PC-3 (cell line): ENCODE results near the gene GPC3. TPM values are rescaled to one million over a fixed set of nuclear protein-coding genes. Genes with fewer than 3 reads are reported as not detected.
"Not testable (repeated sequence)": the region's sequence is repeated elsewhere in the genome, so short reads cannot be mapped to it uniquely, and the experiment has no call there.

Experiments
- ATAC-seq: fragments of 200-7000 bp; cut with Tn5 transposase; 2 replicates; pipeline ENCODE4 v1.9.1; 2020; ENCODE audit warnings: mild to moderate bottlenecking, moderate library complexity
- BruUV-seq: library from RNA; stranded (reverse); fragments of 400-500 nt; replicated peaks from 2 replicates; lab custom pipeline; 2021; lab: Mats Ljungman, UMichigan
- CTCF ChIA-PET: fragments of 300-600 bp; sonication (Branson Sonifier 250); formaldehyde crosslinking; loops from one replicate; lab custom pipeline; 2022; ENCODE audit warnings: antibody characterized with exemption; lab: Charles Lee
- POLR2A ChIA-PET: fragments of 300-600 bp; sonication (Branson Sonifier 250); formaldehyde crosslinking; loops from one replicate; lab custom pipeline; 2022; ENCODE audit warnings: antibody characterized with exemption; ENCODE audit not compliant: unreplicated experiment; lab: Charles Lee
- DNase-seq: peaks from one replicate; pipeline ENCODE4 v3.0.0-alpha.2; 2015
- H2AFZ ChIP-seq: fragments of 300-600 bp; sonication (generic); 2 replicates; pipeline ENCODE4 v1.6.0; 2016; ENCODE audit warnings: antibody characterized with exemption, low read length
- H3F3A ChIP-seq: fragments of 300-600 bp; sonication (generic); one replicate; pipeline ENCODE4 v1.6.0; 2017; ENCODE audit warnings: antibody characterized with exemption, low read length, control low read depth, mild to moderate bottlenecking; ENCODE audit not compliant: unreplicated experiment
- H3K27ac ChIP-seq: fragments of 300-600 bp; sonication (generic); 2 replicates; pipeline ENCODE4 v1.5.1; 2016; ENCODE audit warnings: mild to moderate bottlenecking, low read length
- H3K27me3 ChIP-seq: fragments of 300-600 bp; sonication (generic); 2 replicates; pipeline ENCODE4 v1.6.1; 2016; ENCODE audit warnings: low read length, mixed read lengths
- H3K36me3 ChIP-seq: fragments of 300-600 bp; sonication (generic); 2 replicates; pipeline ENCODE4 v1.6.1; 2016; ENCODE audit warnings: low read depth, mixed run types, low read length, mixed read lengths
- H3K4me1 ChIP-seq: fragments of 300-600 bp; sonication (generic); 2 replicates; pipeline ENCODE4 v1.5.1; 2016; ENCODE audit warnings: low read length; ENCODE audit not compliant: insufficient read depth
- H3K4me2 ChIP-seq: fragments of 300-600 bp; sonication (generic); 2 replicates; pipeline ENCODE4 v1.6.0; 2016; ENCODE audit warnings: low read length
- H3K4me3 ChIP-seq: fragments of 300-600 bp; sonication (generic); 2 replicates; pipeline ENCODE4 v1.5.1; 2016; ENCODE audit warnings: mild to moderate bottlenecking, low read length, mixed read lengths
- H3K79me2 ChIP-seq: fragments of 300-600 bp; sonication (generic); 2 replicates; pipeline ENCODE4 v1.6.1; 2017; ENCODE audit warnings: low read length, mixed read lengths
- H3K9ac ChIP-seq: fragments of 300-600 bp; sonication (generic); 2 replicates; pipeline ENCODE4 v1.6.0; 2016; ENCODE audit warnings: mild to moderate bottlenecking, low read length
- H3K9me2 ChIP-seq: fragments of 300-600 bp; sonication (generic); replicated peaks from 2 replicates; pipeline ENCODE4 v1.6.1; 2016; ENCODE audit warnings: mixed run types, low read length, mixed read lengths
- H3K9me3 ChIP-seq: fragments of 300-600 bp; sonication (generic); 2 replicates; pipeline ENCODE4 v1.6.1; 2016; ENCODE audit warnings: low read length, mixed read lengths
- H4K20me1 ChIP-seq: fragments of 300-600 bp; sonication (generic); 2 replicates; pipeline ENCODE4 v1.6.1; 2016; ENCODE audit warnings: low read length, mixed read lengths
- EZH2 ChIP-seq: fragments of 300-600 bp; sonication (generic); IDR thresholded peaks from one replicate; pipeline ENCODE4 v1.6.1; 2017; ENCODE audit warnings: antibody characterized with exemption, mild to moderate bottlenecking, low read length; ENCODE audit not compliant: unreplicated experiment
- EZH2phosphoT487 ChIP-seq: fragments of 300-600 bp; sonication (generic); IDR thresholded peaks from 2 replicates; pipeline ENCODE4 v1.6.1; 2018; ENCODE audit warnings: mild to moderate bottlenecking, antibody characterized with exemption, low read length, borderline replicate concordance
- intact Hi-C: fragments of 100-400 bp; cut with micrococcal nuclease; formaldehyde crosslinking; loops from 2 replicates; pipeline ENCODE4 v1.9.0; 2023
- total RNA-seq: library from RNA; depleted of rRNA; stranded (reverse); fragments of >200 nt; gene quantifications from 2 replicates; pipeline ENCODE4 v1.2.3, GENCODE V29; 2014
- TF ChIP-seq, protein P1 (sequence below): fragments of 300-600 bp; sonication (generic); conservative IDR thresholded peaks from 2 replicates; pipeline ENCODE4 v1.5.1; 2017; ENCODE audit warnings: antibody characterized with exemption, low read depth, mild to moderate bottlenecking, low read length

GPC3 gene
- total RNA-seq, 1 experiment from 2014 or later, result not detected

DNA sequence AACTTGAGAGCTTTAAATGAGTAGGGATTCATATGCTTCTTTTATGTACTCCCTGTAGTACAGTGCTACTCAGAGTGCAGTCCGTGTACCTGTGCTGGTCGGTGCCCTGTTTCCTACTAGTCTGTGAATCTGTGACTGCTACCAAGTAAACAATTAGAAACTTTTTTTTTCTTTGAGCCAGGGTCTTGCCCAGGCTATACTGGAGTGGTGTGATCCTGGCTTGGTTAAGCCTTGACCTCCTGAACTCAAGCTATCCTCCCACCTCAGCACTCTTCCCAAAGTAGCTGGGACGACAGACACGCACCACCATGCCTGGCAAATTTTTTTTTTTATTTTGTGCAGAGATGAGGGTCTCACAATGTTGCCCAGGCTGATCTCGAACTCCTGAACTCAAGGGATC, 6.4 kb upstream of the GPC3 start:
- Histone ChIP-seq H3K36me3 (no peaks in the 10 kb centered on the region), H3K79me2 (no peaks in the 10 kb centered on the region), H3K27me3 (peaks cover 12% of the 10 kb centered on the region; the same call in 1 of the 2 replicates), H2AFZ (no peak overlapping the region), H3K9me3 (no peaks in the 10 kb centered on the region), H4K20me1 (no peaks in the 10 kb centered on the region), H3K4me1 (no peaks in the 10 kb centered on the region), H3K4me2 (no peak overlapping the region), H3K27ac (no peak overlapping the region), H3F3A (no peaks in the 10 kb centered on the region), H3K4me3 (no peak overlapping the region), H3K9me2 (no peaks in the 10 kb centered on the region), H3K9ac (no peak overlapping the region)
- DNase-seq (no peak), ATAC-seq (no peak)
- ChIA-PET CTCF (no interaction called here), POLR2A (no interaction called here)
- no TSS peak for BruUV-seq
- intact Hi-C loops, result no loop called here
- TF ChIP-seq, protein P1, sequence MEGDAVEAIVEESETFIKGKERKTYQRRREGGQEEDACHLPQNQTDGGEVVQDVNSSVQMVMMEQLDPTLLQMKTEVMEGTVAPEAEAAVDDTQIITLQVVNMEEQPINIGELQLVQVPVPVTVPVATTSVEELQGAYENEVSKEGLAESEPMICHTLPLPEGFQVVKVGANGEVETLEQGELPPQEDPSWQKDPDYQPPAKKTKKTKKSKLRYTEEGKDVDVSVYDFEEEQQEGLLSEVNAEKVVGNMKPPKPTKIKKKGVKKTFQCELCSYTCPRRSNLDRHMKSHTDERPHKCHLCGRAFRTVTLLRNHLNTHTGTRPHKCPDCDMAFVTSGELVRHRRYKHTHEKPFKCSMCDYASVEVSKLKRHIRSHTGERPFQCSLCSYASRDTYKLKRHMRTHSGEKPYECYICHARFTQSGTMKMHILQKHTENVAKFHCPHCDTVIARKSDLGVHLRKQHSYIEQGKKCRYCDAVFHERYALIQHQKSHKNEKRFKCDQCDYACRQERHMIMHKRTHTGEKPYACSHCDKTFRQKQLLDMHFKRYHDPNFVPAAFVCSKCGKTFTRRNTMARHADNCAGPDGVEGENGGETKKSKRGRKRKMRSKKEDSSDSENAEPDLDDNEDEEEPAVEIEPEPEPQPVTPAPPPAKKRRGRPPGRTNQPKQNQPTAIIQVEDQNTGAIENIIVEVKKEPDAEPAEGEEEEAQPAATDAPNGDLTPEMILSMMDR, result no peak
- TF ChIP-seq EZH2 (no peak), EZH2phosphoT487 (no peak)

DNA sequence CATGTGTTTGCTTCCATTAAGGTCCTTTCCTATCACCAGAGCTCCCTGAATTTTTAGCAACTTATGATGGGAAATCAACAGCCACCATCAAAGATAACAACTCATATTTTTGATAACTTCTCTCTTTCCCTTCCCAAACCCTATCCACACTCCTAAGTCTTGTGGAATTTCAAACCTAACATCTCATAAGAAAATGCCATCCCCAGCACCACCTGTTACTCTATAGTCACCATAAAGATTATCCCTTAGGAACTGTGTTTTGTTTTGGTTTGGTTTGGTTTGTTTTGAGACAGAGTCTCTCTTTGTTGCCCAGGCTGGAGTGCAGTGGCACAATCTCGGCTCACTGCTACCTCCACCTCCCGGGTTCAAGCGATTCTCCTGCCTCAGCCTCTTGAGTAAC, 5.7 kb upstream of the GPC3 start:
- BruUV-seq, intact Hi-C loops, H3K4me3 ChIP-seq, H3K79me2 ChIP-seq, POLR2A ChIA-PET, H4K20me1 ChIP-seq, ATAC-seq, H2AFZ ChIP-seq, H3K36me3 ChIP-seq, H3F3A ChIP-seq, H3K9me2 ChIP-seq, DNase-seq, H3K9me3 ChIP-seq, CTCF ChIA-PET, H3K4me2 ChIP-seq, H3K9ac ChIP-seq, H3K4me1 ChIP-seq, H3K27ac ChIP-seq: not testable (repeated sequence)
- H3K27me3 ChIP-seq, result peaks cover 17% of the 10 kb centered on the region

DNA sequence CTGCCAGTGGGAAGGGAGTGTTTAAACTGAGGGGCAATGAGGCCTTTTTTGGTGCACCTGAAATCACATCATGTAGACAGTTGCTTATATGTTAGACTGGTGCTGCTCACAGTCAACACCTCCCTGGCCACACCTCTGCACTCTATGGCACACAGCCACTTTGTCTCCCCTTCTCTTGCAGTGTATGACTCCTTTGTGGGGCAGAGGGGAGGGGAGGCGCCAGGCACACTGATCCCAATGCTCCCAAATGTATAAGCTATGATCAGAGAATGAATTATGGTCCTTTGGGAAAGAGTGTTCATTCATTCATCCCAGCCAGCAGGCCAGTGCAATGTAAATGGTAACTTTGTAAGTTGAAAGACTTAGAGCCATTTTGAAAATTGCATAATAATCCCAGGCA, 4.6 kb upstream of the GPC3 start:
- no peak overlapping the region for H3K4me3 ChIP-seq
- no peaks in the 10 kb centered on the region for H3K36me3 ChIP-seq
- intact Hi-C loops, result no loop called here
- no peak overlapping the region for H3K9ac ChIP-seq
- ATAC-seq (no peak), DNase-seq (no peak)
- no peaks in the 10 kb centered on the region for H4K20me1 ChIP-seq
- no peak overlapping the region for H3K4me2 ChIP-seq
- no TSS peak for BruUV-seq
- no peaks in the 10 kb centered on the region for H3F3A ChIP-seq
- TF ChIP-seq EZH2phosphoT487, result no peak
- TF ChIP-seq, protein P1, result no peak
- no peak for TF ChIP-seq EZH2
- H2AFZ ChIP-seq, result no peak overlapping the region
- ChIA-PET POLR2A (no interaction called here), CTCF (no interaction called here)
- no peaks in the 10 kb centered on the region for H3K79me2 ChIP-seq
- H3K27ac ChIP-seq, result no peak overlapping the region
- H3K9me3 ChIP-seq, result no peaks in the 10 kb centered on the region
- no peaks in the 10 kb centered on the region for H3K9me2 ChIP-seq
- no peaks in the 10 kb centered on the region for H3K4me1 ChIP-seq
- H3K27me3 ChIP-seq, result peaks cover 21% of the 10 kb centered on the region
